Prostate gland (tissue), 2 donors: Measurements from ENCODE around the gene C14orf39.

Experiments
- CTCF ChIP-seq, 4 experiments: fragments of 200-600 bp in 2 of 4; fragments of 450-650 bp in 2 of 4; sonication (generic) in 2 of 4; IDR thresholded peaks; 1 replicate in 3 of 4; 2 replicates in 1 of 4; pipeline ENCODE4 v1.5.1; 2016 to 2019; ENCODE audit warnings: antibody characterized with exemption in 4 of 4, mild to moderate bottlenecking in 2 of 4, moderate library complexity in 2 of 4
- POLR2A ChIP-seq: fragments of 450-650 bp; IDR thresholded peaks from one replicate; pipeline ENCODE4 v1.6.1; 2016; ENCODE audit warnings: antibody characterized with exemption, mild to moderate bottlenecking

- TF ChIP-seq CTCF (IDR thresholded peaks at IDR 0.05) = no peak
- TF ChIP-seq POLR2A = no peak
These were observed 19.6 kb upstream of the C14orf39 start for GRCh38 chr14:60505448-60505847.
